Measurements from ENCODE around the gene RDH14. TPM values are rescaled to one million over a fixed set of nuclear protein-coding genes. Genes with fewer than 3 reads are reported as not detected.

The RDH14 gene
- total and polyA plus RNA-seq, 10 of the 15 experiments (the other 5 are each of a cell fraction or from before 2014, with no cell fraction given): 15.5 to 33.4 (median 22.8) TPM

DNA sequence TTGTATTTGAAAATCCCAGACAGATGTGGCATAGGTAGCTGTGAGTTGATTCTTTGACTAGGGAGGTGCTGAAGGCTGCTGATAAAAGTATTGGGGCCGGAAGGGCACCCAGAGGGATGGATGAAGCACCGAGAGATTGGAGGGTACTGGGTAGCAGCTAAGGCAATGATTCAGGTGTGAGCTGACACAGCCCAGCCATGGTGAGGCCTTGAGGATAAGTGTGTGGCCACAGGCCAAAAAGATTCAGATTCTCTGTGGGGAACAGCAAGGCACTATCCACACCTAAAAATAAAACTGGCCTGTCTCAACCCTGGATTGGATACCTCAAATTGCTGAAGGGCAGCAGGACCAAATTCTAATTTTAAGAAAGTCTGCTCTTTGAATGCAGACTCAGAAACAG lies 35.2 kb downstream of the RDH14 start:
- Histone ChIP-seq H3K4me3 (no peak overlapping the region), H3K27ac (ENCODE audit: control insufficient read depth, insufficient read depth) (no peak overlapping the region), H3K9ac (ENCODE audit: control insufficient read depth, insufficient read depth, low read length) (no peak overlapping the region), H3K27me3 (replicated peaks in 1 of 2; ENCODE audit: control insufficient read depth in 2 of 2, insufficient read depth in 2 of 2, low read length in 1 of 2) (peaks cover 0 to 2% of the 10 kb centered on the region in 2 experiments; a peak in 3 of 4 replicates), H3K9me3 (replicated peaks; ENCODE audit: control insufficient read depth, insufficient read depth, low read length) (no peaks in the 10 kb centered on the region), H3K36me3 (ENCODE audit: control insufficient read depth in 2 of 2, insufficient read depth in 2 of 2, low read length in 1 of 2) (no peaks in the 10 kb centered on the region), H4K20me1 (ENCODE audit: control insufficient read depth, insufficient read depth) (no peaks in the 10 kb centered on the region; the same call in none of the 2 replicates), H3K79me2 (ENCODE audit: control insufficient read depth, insufficient read depth, low read length) (no peaks in the 10 kb centered on the region), H2AFZ (ENCODE audit: control insufficient read depth, low read depth, low read length) (no peak overlapping the region), H3K4me2 (ENCODE audit: control insufficient read depth, insufficient read depth) (no peak overlapping the region), H3K4me1 (ENCODE audit: control insufficient read depth, insufficient read depth, low read length) (no peaks in the 10 kb centered on the region)
- FAIRE-seq: no peak
- intact Hi-C loops (cut with micrococcal nuclease; ENCODE audit: unreplicated experiment) (no loop called here), in situ Hi-C loops (cut with MboI) (loop anchor here (10.0 kb wide), 1 partner anchor 840 kb away; no protein-coding TSS in a partner anchor)
- WGBS (ENCODE audit: insufficient coverage, insufficient replicate concordance, low lambda C conversion rate, missing lambda C conversion rate): 26% methylated on average over 2 of the region's 2 CpGs
- RAD21 ChIA-PET (ENCODE audit: unreplicated experiment): no interaction called here
- POLR2A ChIA-PET: no interaction called here
- ATAC-seq: no peak
- SMC1A ChIA-PET (ENCODE audit: uncharacterized antibody, unreplicated experiment): interaction anchor here (0.6 to 1.3 kb wide), 2 partner anchors 34 to 682 kb away, joined by 3 read pairs; no protein-coding TSS in a partner anchor
- no peak for TF ChIP-seq ZNF622 (IDR thresholded peaks at IDR 0.05)
- no peak for TF ChIP-seq SMC3 (IDR thresholded peaks at IDR 0.05; ENCODE audit: borderline replicate concordance, low read length)
- TF ChIP-seq ASH2L (IDR thresholded peaks at IDR 0.05; ENCODE audit: borderline replicate concordance, low read depth): no peak
- no peak for DNase-seq (ENCODE audit: low read depth, low spot score)
- CTCF ChIA-PET: no interaction called here
- no TSS peak for BruUV-seq (replicated peaks)

DNA sequence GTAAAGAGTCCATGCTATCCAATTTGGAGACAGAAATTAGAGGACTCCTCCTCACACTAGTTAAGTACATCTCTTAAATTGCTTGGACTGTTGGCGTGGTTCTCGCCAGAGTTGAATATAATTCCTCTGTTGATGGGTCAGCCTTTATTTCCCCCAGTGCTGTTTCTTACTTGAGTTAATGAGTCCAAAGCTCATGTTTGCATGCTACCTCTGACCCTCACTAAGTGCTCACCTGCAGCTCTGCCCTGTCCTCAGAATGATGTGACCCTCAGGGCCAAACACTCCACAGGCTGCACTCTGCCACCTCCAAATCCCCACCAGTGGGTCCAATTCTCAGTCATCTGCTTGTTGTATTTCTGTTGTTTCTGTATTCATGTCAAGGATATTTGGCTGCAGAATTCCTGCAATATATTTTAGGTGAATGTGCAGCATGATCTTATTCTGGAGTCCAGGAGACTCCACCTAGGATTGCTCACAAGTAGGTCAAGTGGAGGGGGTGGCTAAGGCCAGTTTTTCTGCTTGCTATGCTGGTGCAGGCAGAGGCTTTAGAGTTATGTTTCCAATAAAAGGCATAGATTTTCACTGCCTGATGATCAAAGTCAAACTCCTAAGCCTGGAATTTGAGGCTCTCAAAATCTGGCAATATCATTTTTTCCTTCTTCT lies 37.8 kb downstream of the RDH14 start:
- no peak overlapping the region for H3K4me2 ChIP-seq (ENCODE audit: control insufficient read depth, insufficient read depth)
- BruUV-seq (replicated peaks): no TSS peak
- H3K4me3 ChIP-seq: no peak overlapping the region
- 67% methylated on average over 2 of the region's 2 CpGs for WGBS (ENCODE audit: insufficient coverage, insufficient replicate concordance, low lambda C conversion rate, missing lambda C conversion rate)
- in situ Hi-C loops (cut with MboI): loop anchor here (5.0 to 10.0 kb wide), 2 partner anchors 842 to 1340 kb away; no protein-coding TSS in a partner anchor
- no peaks in the 10 kb centered on the region; the same call in none of the 2 replicates for H4K20me1 ChIP-seq (ENCODE audit: control insufficient read depth, insufficient read depth)
- H3K36me3 ChIP-seq (ENCODE audit: control insufficient read depth in 2 of 2, insufficient read depth in 2 of 2, low read length in 1 of 2): no peaks in the 10 kb centered on the region
- peaks cover 0 to 2% of the 10 kb centered on the region in 2 experiments; a peak in 2 of 4 replicates for H3K27me3 ChIP-seq (replicated peaks in 1 of 2; ENCODE audit: control insufficient read depth in 2 of 2, insufficient read depth in 2 of 2, low read length in 1 of 2)
- intact Hi-C loops (cut with micrococcal nuclease; ENCODE audit: unreplicated experiment): loop anchor here (5.0 kb wide), 1 partner anchor 840 kb away; no protein-coding TSS in a partner anchor
- CTCF ChIA-PET: interaction anchor here (1.0 to 3.6 kb wide), 4 partner anchors 10 to 1342 kb away, joined by 3 to 22 read pairs (median 8); no protein-coding TSS in a partner anchor
- SMC1A ChIA-PET (ENCODE audit: uncharacterized antibody, unreplicated experiment): no interaction called here
- POLR2A ChIA-PET: no interaction called here
- DNase-seq (ENCODE audit: low read depth, low spot score) (no peak), FAIRE-seq (no peak), ATAC-seq (no peak)
- no peaks in the 10 kb centered on the region for H3K79me2 ChIP-seq (ENCODE audit: control insufficient read depth, insufficient read depth, low read length)
- H3K9ac ChIP-seq (ENCODE audit: control insufficient read depth, insufficient read depth, low read length): no peak overlapping the region
- no peaks in the 10 kb centered on the region for H3K4me1 ChIP-seq (ENCODE audit: control insufficient read depth, insufficient read depth, low read length)
- no peak overlapping the region for H3K27ac ChIP-seq (ENCODE audit: control insufficient read depth, insufficient read depth)
- H2AFZ ChIP-seq (ENCODE audit: control insufficient read depth, low read depth, low read length): no peak overlapping the region
- H3K9me3 ChIP-seq (replicated peaks; ENCODE audit: control insufficient read depth, insufficient read depth, low read length): no peaks in the 10 kb centered on the region
- RAD21 ChIA-PET (ENCODE audit: unreplicated experiment): interaction anchor here (0.6 kb wide), 1 partner anchor 663 kb away, joined by 3 read pairs; no protein-coding TSS in a partner anchor
- TF ChIP-seq NRF1 (conservative IDR thresholded peaks at IDR 0.05; ENCODE audit: low read depth, low read length) (no peak), JUND (IDR thresholded peaks at IDR 0.05; ENCODE audit: low read depth, low read length) (no peak), RUNX3 (IDR thresholded peaks at IDR 0.05; ENCODE audit: low read length) (no peak), TAF1 (IDR thresholded peaks at IDR 0.05; ENCODE audit: borderline replicate concordance, low read depth, low read length) (no peak), CREB1 (IDR thresholded peaks at IDR 0.05; ENCODE audit: low read depth) (no peak)
- TF ChIP-seq, protein P1, sequence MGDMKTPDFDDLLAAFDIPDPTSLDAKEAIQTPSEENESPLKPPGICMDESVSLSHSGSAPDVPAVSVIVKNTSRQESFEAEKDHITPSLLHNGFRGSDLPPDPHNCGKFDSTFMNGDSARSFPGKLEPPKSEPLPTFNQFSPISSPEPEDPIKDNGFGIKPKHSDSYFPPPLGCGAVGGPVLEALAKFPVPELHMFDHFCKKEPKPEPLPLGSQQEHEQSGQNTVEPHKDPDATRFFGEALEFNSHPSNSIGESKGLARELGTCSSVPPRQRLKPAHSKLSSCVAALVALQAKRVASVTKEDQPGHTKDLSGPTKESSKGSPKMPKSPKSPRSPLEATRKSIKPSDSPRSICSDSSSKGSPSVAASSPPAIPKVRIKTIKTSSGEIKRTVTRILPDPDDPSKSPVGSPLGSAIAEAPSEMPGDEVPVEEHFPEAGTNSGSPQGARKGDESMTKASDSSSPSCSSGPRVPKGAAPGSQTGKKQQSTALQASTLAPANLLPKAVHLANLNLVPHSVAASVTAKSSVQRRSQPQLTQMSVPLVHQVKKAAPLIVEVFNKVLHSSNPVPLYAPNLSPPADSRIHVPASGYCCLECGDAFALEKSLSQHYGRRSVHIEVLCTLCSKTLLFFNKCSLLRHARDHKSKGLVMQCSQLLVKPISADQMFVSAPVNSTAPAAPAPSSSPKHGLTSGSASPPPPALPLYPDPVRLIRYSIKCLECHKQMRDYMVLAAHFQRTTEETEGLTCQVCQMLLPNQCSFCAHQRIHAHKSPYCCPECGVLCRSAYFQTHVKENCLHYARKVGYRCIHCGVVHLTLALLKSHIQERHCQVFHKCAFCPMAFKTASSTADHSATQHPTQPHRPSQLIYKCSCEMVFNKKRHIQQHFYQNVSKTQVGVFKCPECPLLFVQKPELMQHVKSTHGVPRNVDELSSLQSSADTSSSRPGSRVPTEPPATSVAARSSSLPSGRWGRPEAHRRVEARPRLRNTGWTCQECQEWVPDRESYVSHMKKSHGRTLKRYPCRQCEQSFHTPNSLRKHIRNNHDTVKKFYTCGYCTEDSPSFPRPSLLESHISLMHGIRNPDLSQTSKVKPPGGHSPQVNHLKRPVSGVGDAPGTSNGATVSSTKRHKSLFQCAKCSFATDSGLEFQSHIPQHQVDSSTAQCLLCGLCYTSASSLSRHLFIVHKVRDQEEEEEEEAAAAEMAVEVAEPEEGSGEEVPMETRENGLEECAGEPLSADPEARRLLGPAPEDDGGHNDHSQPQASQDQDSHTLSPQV (IDR thresholded peaks at IDR 0.05): no peak
- TF ChIP-seq, protein P2, sequence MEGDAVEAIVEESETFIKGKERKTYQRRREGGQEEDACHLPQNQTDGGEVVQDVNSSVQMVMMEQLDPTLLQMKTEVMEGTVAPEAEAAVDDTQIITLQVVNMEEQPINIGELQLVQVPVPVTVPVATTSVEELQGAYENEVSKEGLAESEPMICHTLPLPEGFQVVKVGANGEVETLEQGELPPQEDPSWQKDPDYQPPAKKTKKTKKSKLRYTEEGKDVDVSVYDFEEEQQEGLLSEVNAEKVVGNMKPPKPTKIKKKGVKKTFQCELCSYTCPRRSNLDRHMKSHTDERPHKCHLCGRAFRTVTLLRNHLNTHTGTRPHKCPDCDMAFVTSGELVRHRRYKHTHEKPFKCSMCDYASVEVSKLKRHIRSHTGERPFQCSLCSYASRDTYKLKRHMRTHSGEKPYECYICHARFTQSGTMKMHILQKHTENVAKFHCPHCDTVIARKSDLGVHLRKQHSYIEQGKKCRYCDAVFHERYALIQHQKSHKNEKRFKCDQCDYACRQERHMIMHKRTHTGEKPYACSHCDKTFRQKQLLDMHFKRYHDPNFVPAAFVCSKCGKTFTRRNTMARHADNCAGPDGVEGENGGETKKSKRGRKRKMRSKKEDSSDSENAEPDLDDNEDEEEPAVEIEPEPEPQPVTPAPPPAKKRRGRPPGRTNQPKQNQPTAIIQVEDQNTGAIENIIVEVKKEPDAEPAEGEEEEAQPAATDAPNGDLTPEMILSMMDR (IDR thresholded peaks at IDR 0.05 in 2 of 3, conservative IDR thresholded peaks at IDR 0.05 in 1 of 3; ENCODE audit: control insufficient read depth in 2 of 3, extremely low read depth in 1 of 3, insufficient read depth in 1 of 3, low read depth in 3 of 3, low read length in 3 of 3): no peak
